ENCODE measurements around the gene PRL. TPM values are rescaled to one million over a fixed set of nuclear protein-coding genes. Genes with fewer than 3 reads are reported as not detected.

PRL gene
- total RNA-seq, 1 experiment from 2014 or later: not detected

DNA sequence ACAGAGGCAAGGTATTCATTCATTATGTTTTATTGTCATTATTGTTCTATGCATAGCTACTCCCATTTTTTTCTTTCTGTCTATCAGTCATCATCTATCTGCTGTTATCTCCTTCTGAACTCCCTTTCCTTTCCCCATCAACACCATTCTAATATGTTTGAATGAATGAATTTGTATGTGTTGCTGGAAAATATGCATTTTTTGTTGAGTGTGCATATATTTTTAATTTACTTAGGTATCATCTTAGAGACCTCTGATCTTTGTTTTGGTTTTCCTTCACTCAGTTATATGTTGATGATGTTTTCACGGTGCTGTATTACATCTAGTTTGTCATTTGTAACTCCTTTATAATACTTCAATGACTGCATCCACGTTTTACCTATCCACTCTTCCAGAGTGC, 12.1 kb upstream of the PRL start:
- no peak for DNase-seq
- no TSS peak for BruUV-seq (replicated peaks)
- Histone ChIP-seq H3K4me3 (no peak overlapping the region), H4K20me1 (ENCODE audit: insufficient read depth) (no peaks in the 10 kb centered on the region), H3F3A (ENCODE audit: insufficient read depth, low read depth) (no peaks in the 10 kb centered on the region), H3K79me2 (ENCODE audit: low read depth) (no peaks in the 10 kb centered on the region), H3K4me1 (replicated peaks; ENCODE audit: insufficient read depth) (no peaks in the 10 kb centered on the region), H3K9me3 (ENCODE audit: insufficient read depth, low read depth) (peaks cover 5% of the 10 kb centered on the region), H3K4me2 (no peak overlapping the region), H2AFZ (no peak overlapping the region), H3K27me3 (ENCODE audit: insufficient read depth, low read depth) (no peaks in the 10 kb centered on the region), H3K9me2 (ENCODE audit: insufficient read depth) (no peaks in the 10 kb centered on the region), H3K36me3 (ENCODE audit: low read depth) (no peaks in the 10 kb centered on the region), H3K27ac (no peak overlapping the region)
- intact Hi-C loops (cut with micrococcal nuclease; ENCODE audit: unreplicated experiment): no loop called here
- TF ChIP-seq, protein P1, sequence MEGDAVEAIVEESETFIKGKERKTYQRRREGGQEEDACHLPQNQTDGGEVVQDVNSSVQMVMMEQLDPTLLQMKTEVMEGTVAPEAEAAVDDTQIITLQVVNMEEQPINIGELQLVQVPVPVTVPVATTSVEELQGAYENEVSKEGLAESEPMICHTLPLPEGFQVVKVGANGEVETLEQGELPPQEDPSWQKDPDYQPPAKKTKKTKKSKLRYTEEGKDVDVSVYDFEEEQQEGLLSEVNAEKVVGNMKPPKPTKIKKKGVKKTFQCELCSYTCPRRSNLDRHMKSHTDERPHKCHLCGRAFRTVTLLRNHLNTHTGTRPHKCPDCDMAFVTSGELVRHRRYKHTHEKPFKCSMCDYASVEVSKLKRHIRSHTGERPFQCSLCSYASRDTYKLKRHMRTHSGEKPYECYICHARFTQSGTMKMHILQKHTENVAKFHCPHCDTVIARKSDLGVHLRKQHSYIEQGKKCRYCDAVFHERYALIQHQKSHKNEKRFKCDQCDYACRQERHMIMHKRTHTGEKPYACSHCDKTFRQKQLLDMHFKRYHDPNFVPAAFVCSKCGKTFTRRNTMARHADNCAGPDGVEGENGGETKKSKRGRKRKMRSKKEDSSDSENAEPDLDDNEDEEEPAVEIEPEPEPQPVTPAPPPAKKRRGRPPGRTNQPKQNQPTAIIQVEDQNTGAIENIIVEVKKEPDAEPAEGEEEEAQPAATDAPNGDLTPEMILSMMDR (conservative IDR thresholded peaks at IDR 0.05): no peak
- no peak for TF ChIP-seq EZH2 (IDR thresholded peaks at IDR 0.05; ENCODE audit: low read depth)
- ChIA-PET CTCF (no interaction called here), POLR2A (ENCODE audit: unreplicated experiment) (no interaction called here)

DNA sequence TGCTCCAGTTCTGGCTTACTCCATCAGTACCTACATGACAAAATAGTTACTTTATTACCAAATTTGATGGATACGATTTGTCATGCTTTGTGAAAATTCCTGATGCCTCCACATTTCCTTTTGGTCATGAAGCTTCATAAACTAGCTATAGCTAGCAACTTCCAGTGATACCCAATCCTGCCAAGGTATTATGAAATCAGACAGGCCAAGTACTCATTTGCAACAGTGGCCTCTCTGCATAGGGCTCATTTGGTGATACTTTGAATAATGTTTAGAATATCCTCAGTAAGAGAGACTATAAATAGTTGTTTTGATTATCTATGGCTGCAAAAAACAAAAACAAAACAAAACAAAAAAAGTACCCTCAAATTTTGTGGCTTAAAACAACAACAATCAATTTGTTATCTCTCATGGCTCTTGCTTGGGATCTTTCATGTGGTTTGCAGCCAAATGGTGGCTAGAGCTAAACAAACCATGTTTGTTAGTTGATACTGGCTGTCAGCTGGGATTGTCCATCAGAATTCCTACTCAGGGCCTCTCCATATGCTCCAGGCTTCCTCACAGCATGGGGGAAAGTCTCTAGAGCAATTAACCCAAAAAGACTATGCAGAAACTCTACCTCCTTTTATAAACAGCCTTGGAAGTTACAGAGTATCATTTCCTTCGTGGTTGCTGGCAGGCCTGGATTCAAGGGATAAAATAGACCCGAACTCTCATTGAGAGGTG, 10.1 kb upstream of the PRL start:
- no peak for TF ChIP-seq EZH2 (IDR thresholded peaks at IDR 0.05; ENCODE audit: low read depth)
- TF ChIP-seq, protein P1 (conservative IDR thresholded peaks at IDR 0.05): no peak
- Histone ChIP-seq H3K27ac (no peak overlapping the region), H4K20me1 (ENCODE audit: insufficient read depth) (no peaks in the 10 kb centered on the region), H3K36me3 (ENCODE audit: low read depth) (no peaks in the 10 kb centered on the region), H3F3A (ENCODE audit: insufficient read depth, low read depth) (no peaks in the 10 kb centered on the region), H3K4me1 (replicated peaks; ENCODE audit: insufficient read depth) (no peaks in the 10 kb centered on the region), H2AFZ (no peak overlapping the region), H3K27me3 (ENCODE audit: insufficient read depth, low read depth) (no peaks in the 10 kb centered on the region), H3K79me2 (ENCODE audit: low read depth) (no peaks in the 10 kb centered on the region), H3K9me2 (ENCODE audit: insufficient read depth) (no peaks in the 10 kb centered on the region), H3K4me3 (no peak overlapping the region), H3K4me2 (no peak overlapping the region), H3K9me3 (ENCODE audit: insufficient read depth, low read depth) (peaks cover 5% of the 10 kb centered on the region)
- no peak for DNase-seq
- BruUV-seq (replicated peaks): no TSS peak
- intact Hi-C loops (cut with micrococcal nuclease; ENCODE audit: unreplicated experiment): no loop called here
- ChIA-PET CTCF (no interaction called here), POLR2A (ENCODE audit: unreplicated experiment) (no interaction called here)

DNA sequence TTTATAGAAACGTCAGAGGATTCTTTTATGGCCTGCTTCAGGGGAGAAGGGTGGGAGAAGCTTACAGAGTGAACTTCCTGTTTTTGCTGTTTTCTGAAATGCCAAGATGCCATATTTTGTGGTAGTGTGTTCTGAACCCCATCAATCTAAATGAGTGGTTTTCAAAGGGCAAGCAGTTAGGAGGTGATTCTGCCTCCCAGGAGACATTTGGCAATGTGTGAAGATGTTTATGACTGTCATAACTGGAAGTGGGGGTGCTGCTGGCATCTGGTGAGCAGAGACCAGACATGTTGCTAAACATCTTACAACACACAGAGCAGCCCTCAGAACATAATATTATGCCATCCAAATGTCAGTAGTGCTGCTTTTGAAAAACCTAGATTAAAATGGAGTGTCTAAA, 6.0 kb upstream of the PRL start:
- no peaks in the 10 kb centered on the region for H3K9me3 ChIP-seq (ENCODE audit: insufficient read depth, low read depth)
- no peaks in the 10 kb centered on the region for H3K27me3 ChIP-seq (ENCODE audit: insufficient read depth, low read depth)
- no peaks in the 10 kb centered on the region for H4K20me1 ChIP-seq (ENCODE audit: insufficient read depth)
- H3K27ac ChIP-seq: no peak overlapping the region
- no peaks in the 10 kb centered on the region for H3K36me3 ChIP-seq (ENCODE audit: low read depth)
- CTCF ChIA-PET: no interaction called here
- POLR2A ChIA-PET (ENCODE audit: unreplicated experiment): no interaction called here
- H3K4me1 ChIP-seq (replicated peaks; ENCODE audit: insufficient read depth): no peaks in the 10 kb centered on the region
- no peaks in the 10 kb centered on the region for H3F3A ChIP-seq (ENCODE audit: insufficient read depth, low read depth)
- no peaks in the 10 kb centered on the region for H3K79me2 ChIP-seq (ENCODE audit: low read depth)
- TF ChIP-seq EZH2 (IDR thresholded peaks at IDR 0.05; ENCODE audit: low read depth): no peak
- TF ChIP-seq, protein P1 (conservative IDR thresholded peaks at IDR 0.05): no peak
- BruUV-seq (replicated peaks): no TSS peak
- H3K4me2 ChIP-seq: no peak overlapping the region
- no peaks in the 10 kb centered on the region for H3K9me2 ChIP-seq (ENCODE audit: insufficient read depth)
- no peak for DNase-seq
- H3K4me3 ChIP-seq: no peak overlapping the region
- intact Hi-C loops (cut with micrococcal nuclease; ENCODE audit: unreplicated experiment): no loop called here
- H2AFZ ChIP-seq: 0 out of 2 replicates have a peak overlapping the region, but pooled peaks have one; percentile 34

Data from PC-9 (cell line).